GM23338 (cell line): ENCODE measurements around the gene GOSR2. TPM values are rescaled to one million over a fixed set of nuclear protein-coding genes. Genes with fewer than 3 reads are reported as not detected.

ENCODE experiments used
- ATAC-seq: fragments of 200-7000 bp; cut with Tn5 transposase; 3 replicates; pipeline ENCODE4 v1.9.1; 2020
- DNase-seq: peaks from one replicate; pipeline ENCODE4 v3.0.0-alpha.2; 2015; ENCODE audit warnings: low spot score
- H2AFZ ChIP-seq: fragments of 200-600 bp; sonication (generic); 2 replicates; pipeline ENCODE4 v1.8.0; 2016; ENCODE audit warnings: antibody characterized with exemption, mild to moderate bottlenecking, moderate library complexity
- H3F3A ChIP-seq: fragments of 200-600 bp; sonication (generic); replicated peaks from 2 replicates; pipeline ENCODE4 v1.8.0; 2017; ENCODE audit warnings: antibody characterized with exemption, mixed run types, low read depth
- H3K27ac ChIP-seq: fragments of 200-600 bp; sonication (generic); 2 replicates; pipeline ENCODE4 v1.6.1; 2016; ENCODE audit warnings: low read depth
- H3K27me3 ChIP-seq: fragments of 200-600 bp; sonication (generic); 2 replicates; pipeline ENCODE4 v1.8.0; 2016; ENCODE audit warnings: mild to moderate bottlenecking, mixed run types, moderate library complexity; ENCODE audit not compliant: insufficient read depth
- H3K36me3 ChIP-seq: fragments of 200-600 bp; sonication (generic); 2 replicates; pipeline ENCODE4 v1.8.0; 2016; ENCODE audit warnings: mild to moderate bottlenecking; ENCODE audit not compliant: insufficient read depth
- H3K4me1 ChIP-seq: fragments of 200-600 bp; sonication (generic); 2 replicates; pipeline ENCODE4 v1.8.0; 2016; ENCODE audit warnings: mild to moderate bottlenecking, moderate library complexity; ENCODE audit not compliant: insufficient read depth
- H3K4me2 ChIP-seq: fragments of 200-600 bp; sonication (generic); 2 replicates; pipeline ENCODE4 v1.7.1; 2017; ENCODE audit warnings: mixed run types
- H3K4me3 ChIP-seq: fragments of 200-600 bp; sonication (generic); 2 replicates; pipeline ENCODE4 v1.6.1; 2016; ENCODE audit warnings: mixed run types
- H3K79me2 ChIP-seq: fragments of 200-600 bp; sonication (generic); replicated peaks from 2 replicates; pipeline ENCODE4 v1.8.0; 2017; ENCODE audit warnings: mild to moderate bottlenecking; ENCODE audit not compliant: insufficient read depth
- H3K9me2 ChIP-seq: fragments of 200-600 bp; sonication (generic); 2 replicates; pipeline ENCODE4 v1.8.0; 2017; ENCODE audit not compliant: insufficient read depth
- H4K20me1 ChIP-seq: fragments of 200-600 bp; sonication (generic); replicated peaks from 2 replicates; pipeline ENCODE4 v1.8.0; 2017; ENCODE audit warnings: mild to moderate bottlenecking; ENCODE audit not compliant: insufficient read depth
- H3K27ac Mint-ChIP-seq: 2 replicates; pipeline ENCODE4 v1.8.0; 2020; ENCODE audit warnings: inconsistent platforms, mild to moderate bottlenecking, moderate library complexity, mixed read lengths
- H3K27me3 Mint-ChIP-seq: 3 replicates; pipeline ENCODE4 v1.8.0; 2022; ENCODE audit warnings: low read depth, mild to moderate bottlenecking, moderate library complexity, mixed read lengths, inconsistent platforms; ENCODE audit not compliant: insufficient read depth, poor library complexity
- H3K36me3 Mint-ChIP-seq: 3 replicates; pipeline ENCODE4 v1.8.0; 2021; ENCODE audit warnings: low read depth, mild to moderate bottlenecking, inconsistent platforms, moderate library complexity, mixed read lengths
- H3K4me1 Mint-ChIP-seq: 3 replicates; pipeline ENCODE4 v1.8.0; 2020; ENCODE audit warnings: mild to moderate bottlenecking, inconsistent platforms, mixed read lengths
- H3K4me3 Mint-ChIP-seq: 3 replicates; pipeline ENCODE4 v1.8.0; 2021; ENCODE audit warnings: moderate library complexity, mild to moderate bottlenecking, inconsistent platforms, mixed read lengths
- H3K9me3 Mint-ChIP-seq: 3 replicates; pipeline ENCODE4 v1.8.0; 2020; ENCODE audit warnings: moderate library complexity, mild to moderate bottlenecking, inconsistent platforms, mixed read lengths
- CREB1 ChIP-seq: fragments of 250-450 bp; sonication (Bioruptor Pico); IDR thresholded peaks from 2 replicates; pipeline ENCODE4 v1.5.0; 2020; ENCODE audit warnings: low read depth, mild to moderate bottlenecking, moderate library complexity
- JUNB ChIP-seq: IDR thresholded peaks from one replicate; pipeline ENCODE4 v1.6.1; 2016; ENCODE audit warnings: antibody characterized with exemption; ENCODE audit not compliant: unreplicated experiment
- NANOG ChIP-seq: IDR thresholded peaks from 2 replicates; pipeline ENCODE4 v1.6.1; 2016; ENCODE audit warnings: antibody characterized with exemption, borderline replicate concordance
- POLR2AphosphoS5 ChIP-seq: IDR thresholded peaks from 2 replicates; pipeline ENCODE4 v1.6.1; 2016; ENCODE audit warnings: antibody characterized with exemption, low read depth
- STAT1 ChIP-seq: IDR thresholded peaks from one replicate; pipeline ENCODE4 v1.6.1; 2016; ENCODE audit warnings: antibody characterized with exemption; ENCODE audit not compliant: unreplicated experiment
- ZNF331 ChIP-seq: fragments of 250-450 bp; sonication (Bioruptor Pico); IDR thresholded peaks from 2 replicates; pipeline ENCODE4 v1.5.0; 2020; ENCODE audit warnings: low read depth, mild to moderate bottlenecking, moderate library complexity
- polyA plus RNA-seq: library from polyadenylated mRNA; unstranded; fragments of >200 nt; fragmentation: Nextera tagmentation; extraction: Ambion mirVana; gene quantifications from 2 replicates; pipeline ENCODE4 v1.2.1, GENCODE V29; 2016
- total RNA-seq: library from RNA; depleted of rRNA; stranded (reverse); fragments of >200 nt; shearing (Covaris generic); gene quantifications from 2 replicates; pipeline ENCODE4 v1.2.3, GENCODE V29; 2014
- TF ChIP-seq, protein P1 (sequence below), 2 experiments: fragments of 200-600 bp in 1 of 2; sonication (generic) in 1 of 2; conservative IDR thresholded peaks; 2 replicates each; pipeline versions ENCODE4 v1.5.1 to v1.6.1; 2016 to 2017; ENCODE audit warnings: antibody characterized with exemption in 2 of 2, low read depth in 2 of 2, mild to moderate bottlenecking in 2 of 2, moderate library complexity in 1 of 2
- TF ChIP-seq, protein P2 (sequence below): IDR thresholded peaks from 2 replicates; pipeline ENCODE4 v1.6.1; 2016; ENCODE audit warnings: antibody characterized with exemption
- TF ChIP-seq, protein P3 (sequence below): fragments of 250-450 bp; sonication (Bioruptor Pico); IDR thresholded peaks from 2 replicates; pipeline ENCODE4 v1.5.0; 2020; ENCODE audit warnings: mild to moderate bottlenecking, moderate library complexity

Gene GOSR2
- total and polyA plus RNA-seq, 2 experiments from 2014 or later, result 33.2 to 36.2 TPM

GRCh38 chr17:46950997-46951621, 28.1 kb downstream of the GOSR2 start:
- H3K4me1 Mint-ChIP-seq, result no peaks in the 10 kb centered on the region; the same call in 1 of the 3 replicates
- no peak overlapping the region for H3K4me2 ChIP-seq
- no peak overlapping the region for H2AFZ ChIP-seq
- peaks cover 9% of the 10 kb centered on the region for H3K27me3 Mint-ChIP-seq
- no peak overlapping the region for H3K27ac Mint-ChIP-seq
- no peak overlapping the region for H3K27ac ChIP-seq
- peaks cover 2% of the 10 kb centered on the region for H3K4me1 ChIP-seq
- H3K4me3 Mint-ChIP-seq, result no peak overlapping the region
- no peaks in the 10 kb centered on the region for H3K9me2 ChIP-seq
- H3K79me2 ChIP-seq, result no peaks in the 10 kb centered on the region
- H3K9me3 Mint-ChIP-seq, result no peaks in the 10 kb centered on the region
- H3K36me3 ChIP-seq, result no peaks in the 10 kb centered on the region
- H4K20me1 ChIP-seq, result peaks cover 4% of the 10 kb centered on the region; the same call in 1 of the 2 replicates
- H3K27me3 ChIP-seq, result no peaks in the 10 kb centered on the region
- H3F3A ChIP-seq, result no peaks in the 10 kb centered on the region
- H3K4me3 ChIP-seq, result no peak overlapping the region
- no peak for ATAC-seq
- TF ChIP-seq, protein P1, sequence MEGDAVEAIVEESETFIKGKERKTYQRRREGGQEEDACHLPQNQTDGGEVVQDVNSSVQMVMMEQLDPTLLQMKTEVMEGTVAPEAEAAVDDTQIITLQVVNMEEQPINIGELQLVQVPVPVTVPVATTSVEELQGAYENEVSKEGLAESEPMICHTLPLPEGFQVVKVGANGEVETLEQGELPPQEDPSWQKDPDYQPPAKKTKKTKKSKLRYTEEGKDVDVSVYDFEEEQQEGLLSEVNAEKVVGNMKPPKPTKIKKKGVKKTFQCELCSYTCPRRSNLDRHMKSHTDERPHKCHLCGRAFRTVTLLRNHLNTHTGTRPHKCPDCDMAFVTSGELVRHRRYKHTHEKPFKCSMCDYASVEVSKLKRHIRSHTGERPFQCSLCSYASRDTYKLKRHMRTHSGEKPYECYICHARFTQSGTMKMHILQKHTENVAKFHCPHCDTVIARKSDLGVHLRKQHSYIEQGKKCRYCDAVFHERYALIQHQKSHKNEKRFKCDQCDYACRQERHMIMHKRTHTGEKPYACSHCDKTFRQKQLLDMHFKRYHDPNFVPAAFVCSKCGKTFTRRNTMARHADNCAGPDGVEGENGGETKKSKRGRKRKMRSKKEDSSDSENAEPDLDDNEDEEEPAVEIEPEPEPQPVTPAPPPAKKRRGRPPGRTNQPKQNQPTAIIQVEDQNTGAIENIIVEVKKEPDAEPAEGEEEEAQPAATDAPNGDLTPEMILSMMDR (conservative IDR thresholded peaks at IDR 0.05; ENCODE audit: low read depth in 2 of 2), result no peak
- TF ChIP-seq CREB1, result no peak
- H3K36me3 Mint-ChIP-seq, result peaks cover 5% of the 10 kb centered on the region; the same call in 2 of the 3 replicates
- no peak for DNase-seq

- peaks cover 8% of the 10 kb centered on the region for H3K27me3 Mint-ChIP-seq
- H3K9me3 Mint-ChIP-seq, result no peaks in the 10 kb centered on the region
- Histone ChIP-seq H3K9me2 (no peaks in the 10 kb centered on the region), H3K36me3 (no peaks in the 10 kb centered on the region), H3K27ac (no peak overlapping the region), H3K4me3 (no peak overlapping the region), H3K79me2 (no peaks in the 10 kb centered on the region), H4K20me1 (peaks cover 4% of the 10 kb centered on the region; the same call in 1 of the 2 replicates), H3K27me3 (no peaks in the 10 kb centered on the region), H3K4me2 (no peak overlapping the region), H3F3A (no peaks in the 10 kb centered on the region), H2AFZ (no peak overlapping the region), H3K4me1 (no peaks in the 10 kb centered on the region; the same call in 1 of the 2 replicates)
- H3K27ac Mint-ChIP-seq, result no peak overlapping the region
- H3K4me1 Mint-ChIP-seq, result no peaks in the 10 kb centered on the region; the same call in 1 of the 3 replicates
- no peak for DNase-seq
- no peak overlapping the region for H3K4me3 Mint-ChIP-seq
- TF ChIP-seq, protein P2, sequence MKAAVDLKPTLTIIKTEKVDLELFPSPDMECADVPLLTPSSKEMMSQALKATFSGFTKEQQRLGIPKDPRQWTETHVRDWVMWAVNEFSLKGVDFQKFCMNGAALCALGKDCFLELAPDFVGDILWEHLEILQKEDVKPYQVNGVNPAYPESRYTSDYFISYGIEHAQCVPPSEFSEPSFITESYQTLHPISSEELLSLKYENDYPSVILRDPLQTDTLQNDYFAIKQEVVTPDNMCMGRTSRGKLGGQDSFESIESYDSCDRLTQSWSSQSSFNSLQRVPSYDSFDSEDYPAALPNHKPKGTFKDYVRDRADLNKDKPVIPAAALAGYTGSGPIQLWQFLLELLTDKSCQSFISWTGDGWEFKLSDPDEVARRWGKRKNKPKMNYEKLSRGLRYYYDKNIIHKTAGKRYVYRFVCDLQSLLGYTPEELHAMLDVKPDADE, result no peak
- TF ChIP-seq, protein P1 (conservative IDR thresholded peaks at IDR 0.05; ENCODE audit: low read depth in 2 of 2), result no peak
- TF ChIP-seq NANOG (no peak), JUNB (no peak), CREB1 (no peak), POLR2AphosphoS5 (no peak), ZNF331 (CRISPR knock-in tag) (no peak), STAT1 (no peak)
- TF ChIP-seq, protein P3, sequence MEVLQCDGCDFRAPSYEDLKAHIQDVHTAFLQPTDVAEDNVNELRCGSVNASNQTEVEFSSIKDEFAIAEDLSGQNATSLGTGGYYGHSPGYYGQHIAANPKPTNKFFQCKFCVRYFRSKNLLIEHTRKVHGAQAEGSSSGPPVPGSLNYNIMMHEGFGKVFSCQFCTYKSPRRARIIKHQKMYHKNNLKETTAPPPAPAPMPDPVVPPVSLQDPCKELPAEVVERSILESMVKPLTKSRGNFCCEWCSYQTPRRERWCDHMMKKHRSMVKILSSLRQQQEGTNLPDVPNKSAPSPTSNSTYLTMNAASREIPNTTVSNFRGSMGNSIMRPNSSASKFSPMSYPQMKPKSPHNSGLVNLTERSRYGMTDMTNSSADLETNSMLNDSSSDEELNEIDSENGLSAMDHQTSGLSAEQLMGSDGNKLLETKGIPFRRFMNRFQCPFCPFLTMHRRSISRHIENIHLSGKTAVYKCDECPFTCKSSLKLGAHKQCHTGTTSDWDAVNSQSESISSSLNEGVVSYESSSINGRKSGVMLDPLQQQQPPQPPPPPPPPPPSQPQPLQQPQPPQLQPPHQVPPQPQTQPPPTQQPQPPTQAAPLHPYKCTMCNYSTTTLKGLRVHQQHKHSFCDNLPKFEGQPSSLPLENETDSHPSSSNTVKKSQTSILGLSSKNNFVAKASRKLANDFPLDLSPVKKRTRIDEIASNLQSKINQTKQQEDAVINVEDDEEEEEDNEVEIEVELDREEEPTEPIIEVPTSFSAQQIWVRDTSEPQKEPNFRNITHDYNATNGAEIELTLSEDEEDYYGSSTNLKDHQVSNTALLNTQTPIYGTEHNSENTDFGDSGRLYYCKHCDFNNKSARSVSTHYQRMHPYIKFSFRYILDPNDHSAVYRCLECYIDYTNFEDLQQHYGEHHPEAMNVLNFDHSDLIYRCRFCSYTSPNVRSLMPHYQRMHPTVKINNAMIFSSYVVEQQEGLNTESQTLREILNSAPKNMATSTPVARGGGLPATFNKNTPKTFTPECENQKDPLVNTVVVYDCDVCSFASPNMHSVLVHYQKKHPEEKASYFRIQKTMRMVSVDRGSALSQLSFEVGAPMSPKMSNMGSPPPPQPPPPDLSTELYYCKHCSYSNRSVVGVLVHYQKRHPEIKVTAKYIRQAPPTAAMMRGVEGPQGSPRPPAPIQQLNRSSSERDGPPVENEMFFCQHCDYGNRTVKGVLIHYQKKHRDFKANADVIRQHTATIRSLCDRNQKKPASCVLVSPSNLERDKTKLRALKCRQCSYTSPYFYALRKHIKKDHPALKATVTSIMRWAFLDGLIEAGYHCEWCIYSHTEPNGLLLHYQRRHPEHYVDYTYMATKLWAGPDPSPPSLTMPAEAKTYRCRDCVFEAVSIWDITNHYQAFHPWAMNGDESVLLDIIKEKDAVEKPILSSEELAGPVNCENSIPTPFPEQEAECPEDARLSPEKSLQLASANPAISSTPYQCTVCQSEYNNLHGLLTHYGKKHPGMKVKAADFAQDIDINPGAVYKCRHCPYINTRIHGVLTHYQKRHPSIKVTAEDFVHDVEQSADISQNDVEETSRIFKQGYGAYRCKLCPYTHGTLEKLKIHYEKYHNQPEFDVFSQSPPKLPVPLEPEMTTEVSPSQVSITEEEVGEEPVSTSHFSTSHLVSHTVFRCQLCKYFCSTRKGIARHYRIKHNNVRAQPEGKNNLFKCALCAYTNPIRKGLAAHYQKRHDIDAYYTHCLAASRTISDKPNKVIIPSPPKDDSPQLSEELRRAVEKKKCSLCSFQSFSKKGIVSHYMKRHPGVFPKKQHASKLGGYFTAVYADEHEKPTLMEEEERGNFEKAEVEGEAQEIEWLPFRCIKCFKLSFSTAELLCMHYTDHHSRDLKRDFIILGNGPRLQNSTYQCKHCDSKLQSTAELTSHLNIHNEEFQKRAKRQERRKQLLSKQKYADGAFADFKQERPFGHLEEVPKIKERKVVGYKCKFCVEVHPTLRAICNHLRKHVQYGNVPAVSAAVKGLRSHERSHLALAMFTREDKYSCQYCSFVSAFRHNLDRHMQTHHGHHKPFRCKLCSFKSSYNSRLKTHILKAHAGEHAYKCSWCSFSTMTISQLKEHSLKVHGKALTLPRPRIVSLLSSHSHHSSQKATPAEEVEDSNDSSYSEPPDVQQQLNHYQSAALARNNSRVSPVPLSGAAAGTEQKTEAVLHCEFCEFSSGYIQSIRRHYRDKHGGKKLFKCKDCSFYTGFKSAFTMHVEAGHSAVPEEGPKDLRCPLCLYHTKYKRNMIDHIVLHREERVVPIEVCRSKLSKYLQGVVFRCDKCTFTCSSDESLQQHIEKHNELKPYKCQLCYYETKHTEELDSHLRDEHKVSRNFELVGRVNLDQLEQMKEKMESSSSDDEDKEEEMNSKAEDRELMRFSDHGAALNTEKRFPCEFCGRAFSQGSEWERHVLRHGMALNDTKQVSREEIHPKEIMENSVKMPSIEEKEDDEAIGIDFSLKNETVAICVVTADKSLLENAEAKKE, result no peak
- no peak for ATAC-seq
- H3K36me3 Mint-ChIP-seq, result peaks cover 5% of the 10 kb centered on the region; the same call in 2 of the 3 replicates
Observed at GRCh38 chr17:46951706-46952105, 28.7 kb downstream of the GOSR2 start.
